ENCODE data around the gene ZXDC. TPM values are rescaled to one million over a fixed set of nuclear protein-coding genes. Genes with fewer than 3 reads are reported as not detected.

Gene ZXDC
- total RNA-seq, 2 donors from 2014 or later: 20.4 to 28.5 TPM

- Histone ChIP-seq H3K36me3 (no peaks in the 10 kb centered on the region), H3K9ac (ENCODE audit: low read depth in 2 of 2, low read length in 2 of 2) (no peak overlapping the region), H3K4me1 (no peaks in the 10 kb centered on the region), H3K4me3 (no peak overlapping the region), H3K27ac (no peak overlapping the region), H3K9me3 (no peaks in the 10 kb centered on the region), H3K27me3 (no peaks in the 10 kb centered on the region)
- peak; percentile 10 for DNase-seq
- intact Hi-C loops (cut with DNase I): no loop called here
- TF ChIP-seq CTCF (IDR thresholded peaks at IDR 0.05): no peak
Observed at GRCh38 chr3:126435456-126436315, 40.0 kb downstream of the ZXDC start.

DNA sequence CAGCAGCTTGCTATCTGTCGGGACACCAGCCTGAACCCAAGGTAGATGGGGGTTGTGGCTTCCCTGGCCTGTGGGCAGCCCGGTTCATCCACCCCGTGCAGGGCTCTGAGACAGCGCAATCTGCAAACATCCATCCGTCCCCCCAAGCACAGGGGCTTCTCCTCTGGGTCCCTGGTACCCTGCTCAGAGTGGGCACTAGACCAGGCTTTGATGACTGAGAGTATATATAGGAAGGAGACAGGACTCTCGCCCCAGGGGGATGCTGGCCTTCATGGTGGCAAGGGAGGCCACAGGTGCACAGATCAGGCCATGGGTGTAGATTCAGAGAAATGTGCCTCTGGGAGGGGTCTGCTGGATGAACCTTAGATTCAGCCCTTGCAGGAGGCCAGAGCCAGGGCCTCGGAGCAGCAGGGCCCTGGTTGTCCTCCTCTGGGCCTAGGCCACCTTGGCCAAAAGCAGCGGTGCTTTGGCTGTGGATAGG, 40.7 kb downstream of the ZXDC start:
- Histone ChIP-seq H3K27me3 (no peaks in the 10 kb centered on the region), H3K4me3 (no peak overlapping the region), H3K4me1 (no peaks in the 10 kb centered on the region), H3K9ac (ENCODE audit: low read depth in 2 of 2, low read length in 2 of 2) (no peak overlapping the region), H3K27ac (no peak overlapping the region), H3K36me3 (no peaks in the 10 kb centered on the region), H3K9me3 (no peaks in the 10 kb centered on the region)
- intact Hi-C loops (cut with DNase I): no loop called here
- no peak for DNase-seq
- no peak for TF ChIP-seq CTCF (IDR thresholded peaks at IDR 0.05)

GRCh38 chr3:126434264-126434590, 41.5 kb downstream of the ZXDC start:
- intact Hi-C loops (cut with DNase I): no loop called here
- H3K27ac ChIP-seq: no peak overlapping the region
- H3K4me3 ChIP-seq: no peak overlapping the region
- H3K27me3 ChIP-seq: no peaks in the 10 kb centered on the region
- no peaks in the 10 kb centered on the region for H3K36me3 ChIP-seq
- no peaks in the 10 kb centered on the region for H3K9me3 ChIP-seq
- TF ChIP-seq CTCF (IDR thresholded peaks at IDR 0.05): no peak
- H3K9ac ChIP-seq (ENCODE audit: low read depth in 2 of 2, low read length in 2 of 2): no peak overlapping the region
- H3K4me1 ChIP-seq: no peaks in the 10 kb centered on the region
- DNase-seq: peak; percentile 11

DNA sequence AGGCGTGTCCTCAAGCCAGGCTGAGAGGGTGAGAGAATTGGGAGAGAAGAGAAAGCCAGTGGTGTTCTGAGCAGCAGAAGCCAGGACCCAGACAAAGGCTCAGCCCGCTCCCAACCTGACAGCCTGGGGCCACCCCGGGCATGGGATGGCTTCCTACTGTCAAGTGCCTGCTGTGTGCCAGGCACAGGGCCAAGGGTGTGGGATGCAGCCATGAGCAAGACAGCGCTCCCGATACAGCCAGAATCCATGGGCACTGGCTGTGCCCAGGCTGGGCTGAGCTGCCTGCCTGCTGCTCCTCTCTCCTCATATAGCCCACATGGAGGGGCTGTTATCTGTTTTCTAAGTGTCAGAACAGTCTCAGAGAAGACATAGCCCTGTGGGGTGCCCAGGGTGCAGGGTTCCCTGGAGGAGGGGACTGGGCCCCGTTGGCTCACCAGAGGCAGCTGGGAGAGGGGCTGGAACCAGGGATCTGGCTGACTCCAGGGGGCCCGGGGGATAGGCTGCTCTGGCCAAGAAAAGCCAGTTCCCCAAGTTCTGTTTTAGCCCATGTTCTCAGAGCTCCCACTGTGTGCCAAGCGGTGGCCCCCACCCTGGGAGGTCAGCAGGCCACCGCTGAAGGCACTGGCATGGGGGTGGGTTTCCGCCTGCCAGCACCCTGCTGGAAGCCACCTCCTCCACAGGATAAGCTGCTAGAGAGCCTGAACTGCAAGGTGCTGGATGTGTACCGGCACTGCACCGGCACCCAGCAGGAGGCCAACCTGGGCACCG, 42.0 kb downstream of the ZXDC start:
- H3K9ac ChIP-seq (ENCODE audit: low read depth in 2 of 2, low read length in 2 of 2): no peak overlapping the region
- H3K27me3 ChIP-seq: no peaks in the 10 kb centered on the region
- H3K9me3 ChIP-seq: no peaks in the 10 kb centered on the region
- no peak overlapping the region for H3K27ac ChIP-seq
- intact Hi-C loops (cut with DNase I): no loop called here
- no peaks in the 10 kb centered on the region for H3K36me3 ChIP-seq
- no peak overlapping the region for H3K4me3 ChIP-seq
- no peak for TF ChIP-seq CTCF (IDR thresholded peaks at IDR 0.05)
- no peak for DNase-seq
- no peaks in the 10 kb centered on the region for H3K4me1 ChIP-seq

- Histone ChIP-seq H3K4me1 (no peaks in the 10 kb centered on the region), H3K9me3 (no peaks in the 10 kb centered on the region), H3K9ac (ENCODE audit: low read depth in 2 of 2, low read length in 2 of 2) (no peak overlapping the region), H3K27ac (no peak overlapping the region), H3K27me3 (no peaks in the 10 kb centered on the region), H3K36me3 (no peaks in the 10 kb centered on the region), H3K4me3 (no peak overlapping the region)
- intact Hi-C loops (cut with DNase I): no loop called here
- TF ChIP-seq CTCF (IDR thresholded peaks at IDR 0.05): no peak
- DNase-seq: no peak
Observed at GRCh38 chr3:126433105-126433430, 42.6 kb downstream of the ZXDC start.

All from colonic mucosa (tissue), 4 donors.